NCI-H446 treated with DMSO at 0.1 percent for 48 hours (cell line): ENCODE results near the gene KRT78.

Experiments
- DNase-seq: peaks from one replicate; lab custom pipeline; 2025; lab: John Stamatoyannopoulos, UW

KRT78 gene

GRCh38 chr12:52838609-52839435, 10.0 kb downstream of the KRT78 start:
- DNase-seq, result no peak

- DNase-seq, result no peak
These were observed 10.8 kb downstream of the KRT78 start for GRCh38 chr12:52837781-52838608.

GRCh38 chr12:52837413-52837741, 11.4 kb downstream of the KRT78 start:
- DNase-seq, result no peak

- DNase-seq, result no peak
These were observed 12.0 kb downstream of the KRT78 start for GRCh38 chr12:52836491-52837412.

- DNase-seq, result no peak
These were observed 12.7 kb downstream of the KRT78 start for GRCh38 chr12:52836042-52836466.

GRCh38 chr12:52835271-52836041, 13.3 kb downstream of the KRT78 start:
- DNase-seq, result no peak

- DNase-seq, result no peak
These were observed 14.1 kb downstream of the KRT78 start for GRCh38 chr12:52834727-52835001.

- no peak for DNase-seq
These were observed 14.7 kb downstream of the KRT78 start, which contains the start of gene KRT79 for GRCh38 chr12:52833922-52834726. Gene KRT79 (minus strand): TSS chr12:52834311. CDS start chr12:52834260, 51 bp downstream.

- no peak for DNase-seq
These were observed 15.5 kb downstream of the KRT78 start for GRCh38 chr12:52832985-52833905.

GRCh38 chr12:52832451-52832850, 16.3 kb downstream of the KRT78 start:
- DNase-seq, result no peak

GRCh38 chr12:52831251-52831650, 17.5 kb downstream of the KRT78 start:
- no peak for DNase-seq

- DNase-seq, result no peak
These were observed 18.6 kb downstream of the KRT78 start for GRCh38 chr12:52829986-52830770.

GRCh38 chr12:52828591-52829021, 20.2 kb downstream of the KRT78 start:
- no peak for DNase-seq

- DNase-seq, result no peak
These were observed 20.6 kb downstream of the KRT78 start for GRCh38 chr12:52828156-52828555.

GRCh38 chr12:52827499-52828090, 21.2 kb downstream of the KRT78 start:
- no peak for DNase-seq

- DNase-seq, result no peak
These were observed 21.9 kb downstream of the KRT78 start for GRCh38 chr12:52826611-52827498.

GRCh38 chr12:52825961-52826360, 22.8 kb downstream of the KRT78 start:
- no peak for DNase-seq
